ACHN (cell line): ENCODE measurements around the gene ZNF276.
A peak's percentile ranks its signal among the peaks of the same experiment; 100 is the strongest.
"Not testable (repeated sequence)": the region's sequence is repeated elsewhere in the genome, so short reads cannot be mapped to it uniquely, and the experiment has no call there.

Experiments used
- DNase-seq: peaks from one replicate; pipeline ENCODE4 v3.0.0-alpha.2; 2015
- in situ Hi-C: cut with HindIII; loops from 2 replicates; pipeline ENCODE4 v1.10.0; 2017; ENCODE audit warnings: low sequenced_read_pairs, low pct_ligation_motif_present, low pct_unique_long_range_greater_than_20kb

The ZNF276 gene

DNA sequence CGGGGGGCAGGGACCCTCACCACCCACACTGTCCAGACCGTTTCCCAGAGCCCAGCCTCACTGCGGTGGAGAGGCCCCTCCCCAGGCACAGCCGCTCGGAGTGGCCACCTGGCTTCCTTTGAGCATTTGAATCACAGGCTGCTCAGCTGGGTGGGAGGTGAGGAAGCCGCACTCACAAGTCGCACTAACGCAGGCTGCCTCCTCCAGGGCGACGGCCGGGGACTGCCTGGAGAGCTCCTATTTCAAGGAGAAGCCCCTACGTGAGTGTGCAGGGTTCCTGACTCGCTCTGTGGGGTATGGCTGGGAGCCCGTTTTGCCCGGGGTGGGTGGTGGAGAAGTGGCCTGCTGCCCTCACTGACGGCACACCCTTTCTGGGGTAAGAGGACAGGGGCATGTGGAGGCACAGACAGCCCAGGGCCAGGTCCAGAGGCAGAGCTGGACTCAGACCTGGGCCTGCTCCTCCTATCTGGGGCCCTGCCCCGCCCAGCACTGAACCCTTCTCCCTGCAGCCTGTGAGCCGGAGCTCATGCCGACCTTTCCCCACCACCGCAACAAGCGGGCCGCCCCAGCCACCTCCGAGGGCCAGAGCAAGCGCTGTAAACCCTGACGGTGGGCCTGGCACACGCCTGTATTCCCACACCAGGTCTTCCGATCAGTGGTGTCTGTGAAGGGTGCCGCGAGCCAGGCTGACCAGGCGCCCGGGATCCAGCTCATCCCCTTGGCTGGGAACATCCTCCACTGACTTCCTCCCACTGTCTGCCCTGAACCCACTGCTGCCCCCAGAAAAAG is 26.1 kb upstream of the ZNF276 start:
- in situ Hi-C loops = no loop called here
- DNase-seq = no peak

DNA sequence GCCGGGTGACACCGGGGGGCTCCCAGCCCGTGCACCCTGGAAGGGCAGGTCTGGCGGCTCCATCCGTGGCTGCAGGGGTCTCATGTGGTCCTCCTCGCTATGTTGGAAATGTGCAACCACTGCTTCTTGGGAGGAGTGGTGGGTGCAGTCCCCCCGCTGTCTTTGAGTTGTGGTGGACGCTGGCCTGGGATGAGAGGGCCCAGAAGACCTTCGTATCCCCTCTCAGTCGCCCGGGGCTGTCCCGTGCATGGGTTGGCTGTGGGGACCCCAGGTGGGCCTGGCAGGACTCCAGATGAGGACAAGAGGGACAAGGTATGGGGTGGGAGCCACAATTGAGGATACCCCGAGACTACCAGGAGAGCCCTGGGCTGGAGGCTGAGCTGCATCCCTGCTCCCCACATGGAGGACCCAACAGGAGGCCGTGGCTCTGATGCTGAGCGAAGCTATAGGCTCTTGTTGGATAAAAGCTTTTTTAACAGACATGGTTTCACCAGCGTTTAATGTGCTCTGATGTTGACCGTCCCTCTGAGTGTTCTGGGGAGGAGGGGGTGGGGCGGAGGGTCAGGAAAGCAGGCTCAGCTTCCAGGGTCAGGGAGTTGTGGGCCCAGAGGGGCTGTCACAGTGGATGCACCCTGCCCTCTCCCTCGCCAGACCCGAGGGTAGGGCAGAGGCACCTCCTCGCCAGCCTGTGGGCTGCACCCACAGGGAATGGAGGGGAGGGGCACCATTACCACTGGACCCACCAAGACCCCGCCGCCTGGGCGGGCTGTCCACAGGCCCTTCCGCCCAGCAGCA is 25.3 kb upstream of the ZNF276 start:
- in situ Hi-C loops = no loop called here
- no peak for DNase-seq

DNA sequence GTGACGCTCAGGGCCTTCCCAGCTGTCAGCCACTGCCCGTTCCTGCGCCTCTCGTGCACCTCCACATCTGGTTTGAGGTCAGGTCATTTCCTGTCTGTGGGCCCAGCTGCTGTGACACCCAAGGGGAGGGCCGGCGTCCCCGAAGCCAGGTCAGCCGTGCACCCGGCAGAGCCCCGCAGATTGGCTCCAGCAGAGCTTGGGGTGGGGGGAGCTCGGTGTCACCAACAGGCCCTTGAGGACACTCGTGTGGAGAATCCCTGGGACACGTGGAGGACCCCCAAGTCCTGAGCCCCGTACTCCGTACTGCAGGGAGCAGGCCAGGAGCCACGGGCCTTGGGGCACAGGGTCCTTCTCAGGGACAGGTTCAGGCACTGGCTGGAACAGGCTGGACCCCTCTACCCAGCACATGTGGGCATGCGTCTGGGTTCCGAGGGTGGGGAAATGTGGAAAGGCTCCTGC is 24.6 kb upstream of the ZNF276 start:
- in situ Hi-C loops = no loop called here
- no peak for DNase-seq

DNA sequence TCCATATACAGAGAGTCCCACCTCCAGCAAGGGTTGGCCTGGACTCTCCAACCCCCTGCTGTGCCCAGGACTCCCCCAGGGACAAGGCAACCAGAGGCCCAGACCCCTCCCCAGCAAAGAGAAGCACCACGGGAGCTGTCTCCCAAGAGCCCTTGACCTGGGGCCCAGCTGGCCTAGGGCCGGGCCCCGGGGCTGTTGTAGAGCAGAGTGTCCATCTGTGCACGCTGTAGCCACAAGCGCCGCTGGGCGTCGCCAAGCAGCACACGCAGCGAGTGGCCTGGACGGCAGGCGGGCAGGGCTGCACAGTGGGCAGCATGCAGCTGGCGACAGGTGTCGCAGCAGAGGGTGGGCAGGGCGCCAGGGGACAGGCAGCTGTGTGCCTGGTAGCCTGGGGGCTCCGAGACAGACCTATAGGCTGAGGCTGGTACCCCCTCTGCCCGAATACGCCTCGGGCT is 24.1 kb upstream of the ZNF276 start:
- DNase-seq = no peak

DNA sequence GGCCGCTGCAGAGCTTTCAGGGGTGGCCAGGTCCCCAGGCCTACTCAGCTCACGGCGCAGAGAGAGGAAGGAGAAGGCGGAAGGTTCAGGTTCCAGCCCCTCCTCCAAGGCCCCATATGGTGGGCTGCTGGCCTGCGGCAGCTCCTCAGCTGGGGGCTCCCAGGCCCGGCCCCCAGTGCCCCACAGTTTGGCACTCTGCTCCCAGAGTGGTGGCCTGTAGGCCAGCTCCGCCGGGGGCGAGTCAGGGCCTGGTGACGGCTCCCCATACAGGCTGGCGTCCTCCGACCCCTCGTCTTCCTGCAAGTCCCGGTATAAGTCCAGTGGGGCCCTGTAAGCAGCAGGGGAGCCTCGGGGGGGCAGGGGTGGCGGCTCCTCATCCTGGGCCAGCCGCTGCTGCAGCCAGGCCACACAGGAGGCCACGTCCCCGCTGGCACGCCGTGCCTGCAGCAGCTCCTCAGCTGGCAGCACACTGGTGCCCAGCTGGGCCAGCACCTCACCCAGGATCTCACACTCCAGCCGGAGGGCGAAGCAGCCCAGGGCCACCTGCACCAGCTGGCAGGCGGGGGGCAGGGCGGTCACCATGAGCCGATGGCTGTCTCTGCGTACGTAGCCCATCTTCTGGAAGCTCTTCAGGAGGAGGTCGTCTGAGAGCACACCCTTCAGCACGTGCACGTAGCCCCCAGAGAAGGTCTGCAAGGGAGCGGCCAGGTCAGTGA is 23.6 kb upstream of the ZNF276 start:
- no peak for DNase-seq
- in situ Hi-C loops = no loop called here

More for the DNA sequence above, 24.1 kb upstream of the ZNF276 start:
- in situ Hi-C loops = no loop called here

DNA sequence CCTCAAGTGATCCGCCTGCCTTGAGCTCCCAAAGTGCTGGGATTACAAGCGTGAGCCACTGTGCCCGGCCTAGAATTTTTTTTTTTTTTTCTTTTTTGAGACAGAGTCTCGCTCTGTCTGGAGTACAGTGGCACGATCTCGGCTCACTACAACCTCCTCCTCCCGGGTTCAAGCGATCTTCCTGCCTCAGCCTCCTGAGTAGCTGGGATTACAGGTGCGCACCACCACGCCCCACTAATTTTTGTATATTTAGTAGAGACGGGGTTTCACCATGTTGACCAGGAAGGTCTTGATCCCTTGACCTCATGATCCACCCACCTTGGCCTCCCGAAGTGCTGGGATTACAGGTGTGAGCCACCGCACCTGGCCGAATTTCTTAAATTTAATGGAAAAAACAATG is 22.6 kb upstream of the ZNF276 start:
- in situ Hi-C loops, DNase-seq: not testable (repeated sequence)

DNA sequence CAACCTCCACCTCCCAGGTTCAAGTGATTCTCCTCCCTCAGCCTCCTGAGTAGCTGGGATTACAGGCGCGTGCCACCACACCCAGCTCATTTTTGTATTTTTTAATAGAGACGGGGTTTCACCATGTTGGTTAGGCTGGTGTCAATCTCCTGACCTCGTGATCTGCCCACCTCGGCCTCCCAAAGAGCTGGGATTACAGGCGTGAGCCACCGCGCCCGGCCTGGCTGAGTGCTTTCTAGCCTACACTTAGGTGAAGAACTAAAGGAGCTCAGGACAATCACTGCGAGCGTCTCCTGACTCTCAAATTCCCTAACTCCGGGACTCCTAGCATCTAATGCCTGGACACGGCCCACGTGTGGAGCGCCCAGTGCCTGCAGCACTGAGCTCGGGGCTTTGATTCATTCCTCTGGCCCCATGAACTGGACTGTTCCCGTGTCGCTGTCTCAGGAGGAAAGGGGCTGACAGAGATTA is 21.7 kb upstream of the ZNF276 start:
- DNase-seq, in situ Hi-C loops: not testable (repeated sequence)

DNA sequence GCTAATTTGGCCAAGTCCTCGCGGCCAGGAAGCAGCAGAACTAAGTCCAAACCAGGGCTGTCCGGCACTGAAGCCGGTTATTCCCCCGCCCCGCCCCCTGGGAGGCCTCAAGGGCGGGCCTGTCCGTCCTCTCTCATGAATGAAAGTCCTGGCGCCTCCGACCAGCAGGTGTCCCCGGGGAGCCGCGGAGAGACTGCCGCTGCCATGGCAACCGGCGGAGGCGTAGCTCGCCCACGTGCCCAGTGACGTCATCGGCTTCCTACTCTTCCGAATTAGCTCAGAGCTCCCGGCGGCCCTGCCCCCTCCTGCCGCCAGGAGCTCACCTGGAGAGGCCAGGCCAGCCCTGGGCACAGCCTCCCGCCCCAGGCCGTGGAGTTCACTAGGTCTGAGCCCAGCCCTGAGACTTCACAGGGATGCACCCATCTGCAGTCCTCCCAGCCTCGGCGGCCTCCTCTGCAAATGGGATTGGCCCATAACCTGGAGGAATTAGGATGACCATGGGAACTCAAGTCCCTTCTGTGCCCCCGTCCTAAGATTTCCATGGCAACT is 21.2 kb upstream of the ZNF276 start:
- in situ Hi-C loops = no loop called here
- DNase-seq = peak; percentile 100

DNA sequence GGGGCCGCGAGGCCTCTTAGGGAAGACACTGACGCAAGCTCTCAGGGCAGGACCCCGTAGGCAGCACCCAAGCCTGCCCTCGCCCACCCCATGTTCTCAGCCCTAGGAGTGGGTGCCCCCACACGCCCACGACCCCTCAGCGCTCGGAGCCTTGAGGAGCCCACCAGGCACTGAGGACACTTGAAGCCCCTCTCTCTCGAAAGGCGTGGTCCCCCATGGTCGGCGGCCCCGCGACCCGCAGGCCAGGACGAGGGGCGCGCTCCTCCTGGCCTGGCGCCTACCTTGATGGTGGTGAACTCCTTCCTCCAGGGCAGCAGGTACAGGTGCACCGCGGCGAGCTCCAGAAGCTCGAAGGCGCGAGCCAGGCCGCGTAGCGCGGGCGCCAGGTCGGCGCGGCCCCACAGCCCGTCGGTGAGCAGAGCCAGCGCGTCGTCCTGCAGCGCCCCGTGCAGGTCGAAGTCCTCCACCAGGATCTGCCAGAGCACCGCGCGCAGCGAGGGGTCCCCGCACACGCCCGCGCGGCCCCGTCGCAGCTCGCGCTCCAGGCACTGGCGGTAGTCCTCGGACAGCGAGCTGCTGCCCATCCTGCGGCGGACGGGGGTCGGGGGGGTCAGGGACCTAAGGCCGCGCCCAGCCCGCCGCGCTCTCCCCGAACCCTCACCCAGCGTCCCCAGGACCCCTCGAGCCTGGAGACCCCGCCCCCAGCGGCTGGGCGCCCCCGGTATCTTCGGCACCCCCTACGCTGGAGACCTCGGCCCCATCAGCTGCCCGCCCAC is 20.5 kb upstream of the ZNF276 start:
- in situ Hi-C loops = no loop called here

DNA sequence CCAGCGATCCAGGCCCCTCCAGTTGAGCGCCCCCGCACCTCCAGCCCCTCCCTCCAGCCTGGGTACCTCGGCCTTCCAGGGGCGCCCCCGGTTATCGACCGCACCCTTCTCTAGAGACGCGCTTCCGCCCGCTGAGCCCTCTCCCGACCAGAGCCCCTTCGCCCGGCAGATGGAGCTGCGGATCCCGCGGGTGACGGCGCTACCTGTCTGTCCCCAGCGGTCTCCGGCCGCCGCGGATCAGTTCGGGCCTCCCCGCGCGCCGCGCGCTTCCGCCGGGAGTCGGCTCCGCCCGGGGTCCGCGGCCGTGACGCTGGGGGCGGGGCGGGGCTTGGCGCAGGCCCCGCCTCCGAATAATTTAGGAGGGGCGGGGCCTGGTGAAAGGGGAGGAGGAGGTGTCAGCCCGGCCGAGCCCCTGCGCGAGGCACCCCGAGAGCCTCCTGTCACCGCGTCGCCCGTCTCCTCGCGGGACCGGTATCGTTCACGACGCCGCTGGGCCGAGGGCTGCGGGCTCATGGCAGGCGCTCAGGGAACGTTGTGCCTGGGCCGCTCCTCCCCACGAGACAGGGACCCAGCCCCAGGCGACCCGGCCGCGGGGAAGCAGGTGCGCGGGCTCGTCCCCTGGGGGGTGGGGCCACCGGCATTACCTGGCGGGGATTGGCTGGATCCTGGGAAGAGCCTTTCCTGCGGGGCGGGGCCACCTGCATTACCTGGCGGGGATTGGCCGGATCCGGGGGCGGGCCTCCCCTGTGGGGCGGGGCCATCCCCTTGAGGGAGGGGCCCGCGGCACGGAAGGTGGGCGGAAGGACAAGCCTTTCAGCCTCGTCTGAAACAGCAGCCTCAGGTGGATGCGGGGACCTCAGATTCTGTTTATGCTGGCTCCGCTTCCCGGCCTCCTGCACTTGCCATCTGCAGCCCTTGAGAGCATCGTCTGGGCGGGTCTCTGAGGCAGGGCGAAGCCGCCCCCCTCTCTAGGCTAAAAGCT is 19.6 kb upstream of the ZNF276 start, which contains the start of gene SPATA2L:
SPATA2L (minus strand) TSS at position 281 of the 982 bp plus-strand sequence. CDS start 473 bp downstream, outside the sequence.
- DNase-seq = peak; percentile 97
- in situ Hi-C loops = no loop called here

More for the DNA sequence above, 20.5 kb upstream of the ZNF276 start:
- DNase-seq = peak; percentile 86

DNA sequence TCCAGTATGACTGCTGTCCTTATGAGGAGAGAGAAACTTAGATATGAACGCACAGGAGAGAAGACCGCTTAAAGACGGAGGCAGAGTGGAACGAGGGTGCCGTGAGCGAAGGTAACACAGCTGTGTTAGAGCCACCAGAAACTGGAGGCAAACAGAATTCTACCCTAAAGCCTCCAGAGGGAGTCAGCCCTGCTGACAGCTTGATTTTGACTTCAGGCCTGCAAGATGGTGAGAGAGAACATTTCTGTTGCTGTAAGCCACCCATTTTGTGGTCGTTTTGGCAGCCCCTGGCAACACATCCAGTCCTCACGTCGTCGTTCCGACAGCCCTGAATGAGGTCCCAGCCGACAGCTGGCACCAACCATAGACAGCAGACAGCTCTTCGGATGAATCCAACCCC is 17.1 kb upstream of the ZNF276 start:
- DNase-seq = no peak
- in situ Hi-C loops = no loop called here

DNA sequence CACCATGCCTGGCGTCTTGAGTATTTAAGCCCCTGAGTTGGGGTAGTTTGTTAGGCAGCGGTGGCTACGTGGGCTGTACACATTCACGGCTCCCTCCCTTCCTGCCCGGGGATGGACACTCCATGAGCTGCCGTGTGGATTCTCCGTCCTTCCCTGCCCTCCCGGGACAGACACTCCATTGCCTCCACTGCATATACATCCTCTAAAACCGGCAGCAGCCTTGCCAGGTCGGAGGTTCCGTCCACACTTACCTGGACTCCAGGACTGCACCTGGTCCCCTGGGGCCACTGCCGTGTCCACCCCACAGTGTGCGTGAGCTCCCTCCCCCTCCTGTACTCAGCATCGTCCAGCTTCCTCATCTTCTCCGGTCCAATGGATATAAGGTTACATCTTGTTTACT is 16.3 kb upstream of the ZNF276 start:
- in situ Hi-C loops = no loop called here
- no peak for DNase-seq

DNA sequence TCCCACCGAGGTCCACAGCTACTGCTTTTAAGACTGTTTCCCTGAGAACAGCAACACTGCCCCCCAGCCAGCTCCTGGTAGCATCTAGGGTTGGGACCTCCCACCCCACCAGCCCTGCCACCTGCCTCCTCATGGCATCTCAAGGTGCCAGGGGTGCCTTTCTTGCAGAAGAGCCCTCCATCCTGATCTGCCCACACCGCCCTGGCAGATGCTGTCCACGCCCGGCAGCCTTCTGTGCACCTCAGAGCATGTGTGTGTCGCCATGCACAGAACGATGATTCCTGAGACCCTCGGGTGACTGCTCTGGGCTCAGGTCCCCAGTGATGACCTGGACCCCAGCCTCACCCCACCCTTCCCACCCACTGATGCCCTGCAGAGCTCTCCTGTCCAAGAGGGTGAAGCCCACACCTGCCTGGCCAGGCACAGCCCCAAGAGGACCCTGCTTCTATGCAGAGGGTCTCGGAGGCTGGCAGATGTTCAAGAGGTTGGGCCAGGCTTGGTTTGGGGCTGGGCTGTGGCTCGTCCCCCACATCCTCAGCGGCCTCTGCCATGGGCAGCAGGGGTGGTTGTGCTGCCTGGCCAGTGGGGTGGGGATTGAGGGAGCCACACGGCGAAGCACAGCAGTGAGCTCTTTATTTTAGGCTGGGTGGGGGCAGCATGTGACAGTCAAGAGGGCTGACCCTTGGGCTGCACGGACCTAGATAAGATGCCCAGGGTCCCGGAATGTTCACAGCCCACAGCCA is 14.6 kb upstream of the ZNF276 start:
- in situ Hi-C loops = no loop called here
- DNase-seq = no peak

DNA sequence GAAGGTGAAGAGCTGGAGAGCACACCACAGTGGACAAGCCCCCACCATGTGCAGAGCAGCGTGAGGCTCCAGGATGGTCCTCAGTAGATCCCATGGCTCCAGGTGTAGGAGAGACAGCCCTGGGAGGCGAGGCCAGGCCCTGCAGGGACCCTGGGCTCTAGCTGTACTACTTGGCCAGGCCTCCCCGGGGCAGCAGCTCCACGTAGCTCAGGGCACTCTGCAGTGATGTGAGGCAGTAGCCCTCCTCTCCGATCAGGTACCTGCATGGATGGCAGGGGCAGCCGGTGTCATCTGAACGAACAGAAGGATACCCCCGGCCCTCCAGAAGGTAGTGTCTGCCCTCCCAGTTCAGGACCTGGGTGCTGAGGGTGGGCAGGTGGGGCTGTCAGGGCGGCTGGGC is 13.6 kb upstream of the ZNF276 start:
- in situ Hi-C loops = no loop called here
- no peak for DNase-seq

DNA sequence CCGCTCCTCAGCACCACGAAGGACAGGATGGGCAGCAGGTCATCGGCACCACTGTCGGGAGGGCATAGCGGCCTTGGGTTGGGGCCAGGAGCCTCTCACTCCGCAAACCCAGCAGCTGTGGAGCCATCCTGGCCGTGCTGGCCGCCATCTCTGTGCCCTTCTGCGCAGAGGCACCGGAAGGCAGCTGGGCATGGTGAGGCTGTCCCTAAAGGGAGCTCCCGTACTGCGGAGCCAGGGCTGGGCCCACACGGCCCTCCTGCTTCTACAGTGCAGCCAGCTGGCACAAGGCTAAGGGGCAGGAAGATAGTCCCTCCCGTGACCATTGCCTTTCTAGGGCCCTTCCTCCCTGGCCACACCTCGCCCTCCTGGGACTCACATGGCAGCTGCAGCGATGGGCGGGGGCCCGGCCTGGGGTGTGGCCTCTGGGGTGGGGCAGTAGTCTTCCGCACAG is 12.8 kb upstream of the ZNF276 start:
- in situ Hi-C loops = no loop called here

DNA sequence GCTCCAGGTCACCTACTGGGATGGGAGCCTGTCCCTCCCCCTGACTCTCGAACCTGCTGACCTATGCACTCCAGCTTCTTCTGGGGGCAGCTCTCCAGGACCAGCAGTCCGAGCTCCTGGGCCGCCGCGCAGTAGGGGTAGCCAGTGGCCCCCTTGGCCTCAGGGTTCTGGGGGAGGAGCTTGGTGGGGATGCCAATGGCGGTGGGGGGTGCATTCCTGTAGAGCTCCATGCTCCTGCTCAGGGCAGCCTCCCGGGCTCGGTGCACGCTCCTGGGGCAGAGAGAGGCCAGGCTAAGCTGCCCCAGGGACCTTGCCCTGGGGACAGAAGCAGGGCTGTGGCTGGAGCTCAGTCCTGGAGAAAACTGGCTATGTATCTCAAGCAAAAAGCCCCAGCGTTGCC is 12.2 kb upstream of the ZNF276 start:
- no peak for DNase-seq
- in situ Hi-C loops = no loop called here

More for the DNA sequence above, 12.8 kb upstream of the ZNF276 start:
- DNase-seq = no peak
